ENCODE data around the gene PLD4. TPM values are rescaled to one million over a fixed set of nuclear protein-coding genes. Genes with fewer than 3 reads are reported as not detected.

PLD4 gene
- total RNA-seq, 6 experiments from 2014 or later = 0.05 to 0.18 (median 0.11) TPM

- no peaks in the 10 kb centered on the region for H3K4me1 Mint-ChIP-seq (ENCODE audit: low read depth)
- no peak overlapping the region for H3K27ac Mint-ChIP-seq
- H3K36me3 Mint-ChIP-seq (ENCODE audit: low read depth) = no peaks in the 10 kb centered on the region
- TF ChIP-seq CTCF (IDR thresholded peaks at IDR 0.05) = no peak
- peaks cover 3% of the 10 kb centered on the region for H3K27me3 Mint-ChIP-seq (ENCODE audit: insufficient read depth)
- no peaks in the 10 kb centered on the region for H3K9me3 Mint-ChIP-seq
- no peak overlapping the region for H3K4me3 Mint-ChIP-seq
- DNase-seq = no peak
Measured at GRCh38 chr14:104885031-104885972, 39.4 kb upstream of the PLD4 start.

- Mint-ChIP-seq H3K4me1 (ENCODE audit: low read depth) (no peaks in the 10 kb centered on the region), H3K27ac (no peak overlapping the region), H3K9me3 (no peaks in the 10 kb centered on the region), H3K36me3 (ENCODE audit: low read depth) (no peaks in the 10 kb centered on the region), H3K27me3 (ENCODE audit: insufficient read depth) (peaks cover 3% of the 10 kb centered on the region; the same call in 1 of the 2 replicates), H3K4me3 (no peak overlapping the region)
- TF ChIP-seq CTCF (IDR thresholded peaks at IDR 0.05) = no peak
- no peak for DNase-seq
Measured at GRCh38 chr14:104885973-104886689, 38.5 kb upstream of the PLD4 start.

GRCh38 chr14:104886690-104887622 is 37.7 kb upstream of the PLD4 start:
- no peak for DNase-seq

GRCh38 chr14:104887623-104888488 is 36.8 kb upstream of the PLD4 start:
- no peak for TF ChIP-seq CTCF (IDR thresholded peaks at IDR 0.05)
- Mint-ChIP-seq H3K27ac (no peak overlapping the region), H3K9me3 (no peaks in the 10 kb centered on the region), H3K4me3 (no peak overlapping the region), H3K4me1 (ENCODE audit: low read depth) (no peaks in the 10 kb centered on the region), H3K36me3 (ENCODE audit: low read depth) (no peaks in the 10 kb centered on the region), H3K27me3 (ENCODE audit: insufficient read depth) (no peaks in the 10 kb centered on the region; the same call in 1 of the 2 replicates)
- no peak for DNase-seq

More at GRCh38 chr14:104886690-104887622, 37.7 kb upstream of the PLD4 start:
- Mint-ChIP-seq H3K27me3 (ENCODE audit: insufficient read depth) (no peaks in the 10 kb centered on the region; the same call in 1 of the 2 replicates), H3K4me1 (ENCODE audit: low read depth) (no peaks in the 10 kb centered on the region), H3K27ac (no peak overlapping the region), H3K4me3 (no peak overlapping the region), H3K36me3 (ENCODE audit: low read depth) (no peaks in the 10 kb centered on the region), H3K9me3 (no peaks in the 10 kb centered on the region)
- no peak for TF ChIP-seq CTCF (IDR thresholded peaks at IDR 0.05)
